GM12891 (cell line): ENCODE measurements around the gene CHST1.

Experiments used
- PAX5 ChIP-seq: IDR thresholded peaks from 2 replicates; pipeline ENCODE4 v1.6.1; 2011; ENCODE audit warnings: low read length, moderate library complexity, mild to moderate bottlenecking; ENCODE audit not compliant: insufficient read depth, severe bottlenecking
- POLR2A ChIP-seq: IDR thresholded peaks from 2 replicates; pipeline ENCODE4 v1.6.1; 2011; ENCODE audit warnings: low read depth, low read length, control low read depth
- POLR2AphosphoS5 ChIP-seq: IDR thresholded peaks from 2 replicates; pipeline ENCODE4 v1.6.1; 2011; ENCODE audit warnings: low read depth, low read length, control low read depth
- SPI1 ChIP-seq: IDR thresholded peaks from 2 replicates; pipeline ENCODE4 v1.6.1; 2011; ENCODE audit warnings: low read depth, low read length, control low read depth
- TAF1 ChIP-seq: IDR thresholded peaks from 2 replicates; pipeline ENCODE4 v1.6.1; 2011; ENCODE audit warnings: low read depth, low read length, control low read depth

DNA sequence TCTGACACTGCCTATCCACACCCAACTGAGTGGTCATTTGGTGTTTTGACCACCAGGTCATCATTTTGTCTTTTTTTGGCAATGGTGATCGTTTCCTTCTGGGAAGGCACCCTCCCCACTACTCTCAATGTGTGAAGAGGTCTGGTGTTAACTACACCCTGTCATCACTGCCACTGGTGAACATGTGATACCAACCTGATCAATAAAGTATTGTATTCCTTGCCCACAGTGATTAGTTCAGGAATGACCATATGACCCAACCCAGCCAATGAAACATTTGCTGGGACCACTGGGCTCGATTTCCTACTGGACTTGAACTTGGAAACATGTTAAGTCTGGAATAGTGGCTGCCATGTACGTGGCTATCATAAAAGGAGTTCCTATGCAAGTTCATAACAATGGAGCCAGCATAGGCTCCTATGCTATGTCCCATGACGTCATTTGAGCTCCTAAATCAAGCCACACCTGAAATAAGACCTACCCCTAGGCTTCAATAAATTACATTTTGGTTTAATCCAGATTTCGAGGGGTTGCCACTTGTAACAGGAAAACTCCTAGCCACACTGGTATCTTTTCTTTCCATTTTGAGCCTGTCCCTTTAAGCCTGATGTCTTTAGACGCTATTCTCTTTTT lies 51.1 kb downstream of the CHST1 start:
- no peak for TF ChIP-seq TAF1
- no peak for TF ChIP-seq POLR2A
- TF ChIP-seq POLR2AphosphoS5: no peak
- TF ChIP-seq SPI1: no peak
- TF ChIP-seq PAX5: no peak
